Caco-2 (cell line): ENCODE measurements around the gene HPS5. TPM values are rescaled to one million over a fixed set of nuclear protein-coding genes. Genes with fewer than 3 reads are reported as not detected.

Experiments used
- BruUV-seq: library from RNA; stranded (reverse); fragments of 400-500 nt; replicated peaks from 2 replicates; lab custom pipeline; 2021; lab: Mats Ljungman, UMichigan
- CTCF ChIA-PET: fragments of 300-600 bp; sonication (Branson Sonifier 250); formaldehyde crosslinking; loops from one replicate; lab custom pipeline; 2022; ENCODE audit warnings: antibody characterized with exemption; lab: Charles Lee
- POLR2A ChIA-PET: fragments of 300-600 bp; sonication (Branson Sonifier 250); formaldehyde crosslinking; loops from one replicate; lab custom pipeline; 2022; ENCODE audit warnings: antibody characterized with exemption; lab: Charles Lee
- DNase-seq, 2 experiments: peaks; one replicate each; pipeline versions ENCODE4 v3.0.0 to v3.0.0-alpha.2; 2020 to 2022
- H3K27me3 ChIP-seq: replicated peaks from 2 replicates; pipeline ENCODE4 v1.6.0; 2011; ENCODE audit warnings: low read length; ENCODE audit not compliant: control insufficient read depth, insufficient read depth
- H3K36me3 ChIP-seq: 2 replicates; pipeline ENCODE4 v1.5.1; 2011; ENCODE audit warnings: low read length; ENCODE audit not compliant: control insufficient read depth, insufficient read depth
- H3K4me1 ChIP-seq: fragments of 250-450 bp; sonication (Bioruptor Pico); 2 replicates; pipeline ENCODE4 v1.5.1; 2020; ENCODE audit warnings: mild to moderate bottlenecking
- H3K4me3 ChIP-seq: 2 replicates; pipeline ENCODE4 v1.5.1; 2011; ENCODE audit warnings: low read depth, mild to moderate bottlenecking, control low read depth, low read length
- H3K9me3 ChIP-seq: fragments of 250-450 bp; sonication (Bioruptor Pico); 2 replicates; pipeline ENCODE4 v1.5.1; 2020; ENCODE audit warnings: mild to moderate bottlenecking, moderate library complexity
- H3K27ac Mint-ChIP-seq: one replicate; pipeline ENCODE4 v1.8.0; 2022; ENCODE audit warnings: mixed read lengths; ENCODE audit not compliant: unreplicated experiment
- H3K27me3 Mint-ChIP-seq: one replicate; pipeline ENCODE4 v1.8.0; 2022; ENCODE audit warnings: mixed read lengths; ENCODE audit not compliant: insufficient read depth, unreplicated experiment
- H3K36me3 Mint-ChIP-seq: one replicate; pipeline ENCODE4 v1.8.0; 2022; ENCODE audit warnings: mild to moderate bottlenecking, mixed read lengths; ENCODE audit not compliant: insufficient read depth, unreplicated experiment
- H3K4me1 Mint-ChIP-seq: one replicate; pipeline ENCODE4 v1.8.0; 2022; ENCODE audit warnings: low read depth, mixed read lengths; ENCODE audit not compliant: unreplicated experiment
- H3K4me3 Mint-ChIP-seq: one replicate; pipeline ENCODE4 v1.8.0; 2022; ENCODE audit warnings: mild to moderate bottlenecking, moderate library complexity, mixed read lengths; ENCODE audit not compliant: unreplicated experiment
- H3K9me3 Mint-ChIP-seq: one replicate; pipeline ENCODE4 v1.8.0; 2022; ENCODE audit warnings: mixed read lengths; ENCODE audit not compliant: unreplicated experiment
- intact Hi-C: fragments of 100-400 bp; cut with micrococcal nuclease; formaldehyde crosslinking; loops from one replicate; pipeline ENCODE4 v1.10.0; 2022; ENCODE audit not compliant: unreplicated experiment
- total RNA-seq: library from RNA; stranded (reverse); gene quantifications from 2 replicates; pipeline ENCODE4 v1.2.3, GENCODE V29; 2022
- TF ChIP-seq, protein P1 (sequence below), 2 experiments: fragments of 200-600 bp in 1 of 2; IDR thresholded peaks; 1 replicate in 1 of 2; 2 replicates in 1 of 2; pipeline versions ENCODE4 v1.5.1 to v1.8.0; 2011 to 2022; ENCODE audit warnings: antibody characterized with exemption in 1 of 2, control low read depth in 1 of 2, inconsistent platforms in 1 of 2, low read depth in 1 of 2, low read length in 1 of 2, mild to moderate bottlenecking in 1 of 2, moderate library complexity in 1 of 2; ENCODE audit not compliant: insufficient read depth in 1 of 2, severe bottlenecking in 1 of 2, unreplicated experiment in 1 of 2

Gene HPS5
- total RNA-seq, 1 experiment from 2014 or later, result 17.5 TPM

DNA sequence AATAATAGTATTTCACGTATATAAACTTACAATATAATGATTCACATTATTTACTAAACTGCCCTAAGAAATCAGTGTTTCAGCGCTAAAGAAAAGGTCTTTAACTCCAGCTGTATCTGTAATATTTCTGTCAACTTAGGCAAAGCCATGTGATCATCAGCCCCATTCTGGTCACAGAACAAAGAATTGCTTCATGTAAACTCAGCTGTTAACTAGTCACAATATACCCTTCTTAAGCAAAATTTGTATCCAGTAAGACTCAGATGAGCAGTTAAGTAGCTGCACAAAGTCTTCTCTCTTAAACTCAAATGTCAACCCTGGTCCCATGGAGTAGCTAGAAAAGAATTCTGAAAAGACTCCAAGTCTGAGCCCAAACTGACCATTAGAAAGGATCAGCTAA, 26.6 kb downstream of the HPS5 start:
- no TSS peak for BruUV-seq
- POLR2A ChIA-PET, result no interaction called here
- no peaks in the 10 kb centered on the region for H3K9me3 ChIP-seq
- H3K27me3 ChIP-seq, result no peaks in the 10 kb centered on the region
- H3K4me1 ChIP-seq, result no peaks in the 10 kb centered on the region
- TF ChIP-seq, protein P1, sequence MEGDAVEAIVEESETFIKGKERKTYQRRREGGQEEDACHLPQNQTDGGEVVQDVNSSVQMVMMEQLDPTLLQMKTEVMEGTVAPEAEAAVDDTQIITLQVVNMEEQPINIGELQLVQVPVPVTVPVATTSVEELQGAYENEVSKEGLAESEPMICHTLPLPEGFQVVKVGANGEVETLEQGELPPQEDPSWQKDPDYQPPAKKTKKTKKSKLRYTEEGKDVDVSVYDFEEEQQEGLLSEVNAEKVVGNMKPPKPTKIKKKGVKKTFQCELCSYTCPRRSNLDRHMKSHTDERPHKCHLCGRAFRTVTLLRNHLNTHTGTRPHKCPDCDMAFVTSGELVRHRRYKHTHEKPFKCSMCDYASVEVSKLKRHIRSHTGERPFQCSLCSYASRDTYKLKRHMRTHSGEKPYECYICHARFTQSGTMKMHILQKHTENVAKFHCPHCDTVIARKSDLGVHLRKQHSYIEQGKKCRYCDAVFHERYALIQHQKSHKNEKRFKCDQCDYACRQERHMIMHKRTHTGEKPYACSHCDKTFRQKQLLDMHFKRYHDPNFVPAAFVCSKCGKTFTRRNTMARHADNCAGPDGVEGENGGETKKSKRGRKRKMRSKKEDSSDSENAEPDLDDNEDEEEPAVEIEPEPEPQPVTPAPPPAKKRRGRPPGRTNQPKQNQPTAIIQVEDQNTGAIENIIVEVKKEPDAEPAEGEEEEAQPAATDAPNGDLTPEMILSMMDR (IDR thresholded peaks at IDR 0.05; ENCODE audit: insufficient read depth in 1 of 2, low read depth in 1 of 2, low read length in 1 of 2, severe bottlenecking in 1 of 2, unreplicated experiment in 1 of 2), result no peak
- CTCF ChIA-PET, result no interaction called here
- intact Hi-C loops, result no loop called here
- H3K4me1 Mint-ChIP-seq, result no peaks in the 10 kb centered on the region
- peaks cover 59% of the 10 kb centered on the region for H3K36me3 Mint-ChIP-seq
- peaks cover 1% of the 10 kb centered on the region; the same call in 1 of the 2 replicates for H3K36me3 ChIP-seq
- H3K4me3 Mint-ChIP-seq, result no peak overlapping the region
- no peak for DNase-seq
- no peaks in the 10 kb centered on the region for H3K9me3 Mint-ChIP-seq
- no peak overlapping the region for H3K27ac Mint-ChIP-seq
- no peak overlapping the region for H3K4me3 ChIP-seq
- no peaks in the 10 kb centered on the region for H3K27me3 Mint-ChIP-seq

DNA sequence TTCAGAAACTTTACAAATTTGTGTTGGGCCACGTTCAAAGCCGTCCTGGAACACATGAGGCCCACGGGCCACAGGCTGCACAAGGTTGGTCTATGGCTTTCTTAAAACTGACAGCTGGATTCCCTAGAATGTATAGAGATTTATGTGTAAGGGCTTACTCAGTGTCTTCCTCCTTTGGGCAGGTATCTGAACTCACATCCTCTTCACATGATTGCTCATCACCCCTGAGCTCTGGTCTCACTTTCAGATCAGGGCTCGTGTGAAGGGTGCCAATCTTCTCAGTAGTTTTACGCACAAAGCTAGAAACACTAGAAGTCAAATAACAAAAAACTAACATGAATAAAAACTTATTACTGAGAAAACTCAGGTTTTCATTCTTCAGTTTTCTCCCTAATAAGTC, 27.1 kb downstream of the HPS5 start:
- no peaks in the 10 kb centered on the region for H3K9me3 ChIP-seq
- H3K27me3 ChIP-seq, result no peaks in the 10 kb centered on the region
- no peaks in the 10 kb centered on the region for H3K4me1 Mint-ChIP-seq
- H3K36me3 ChIP-seq, result peaks cover 1% of the 10 kb centered on the region; the same call in 1 of the 2 replicates
- intact Hi-C loops, result no loop called here
- H3K9me3 Mint-ChIP-seq, result no peaks in the 10 kb centered on the region
- peaks cover 59% of the 10 kb centered on the region for H3K36me3 Mint-ChIP-seq
- no peaks in the 10 kb centered on the region for H3K4me1 ChIP-seq
- no peak for DNase-seq
- no peak overlapping the region for H3K27ac Mint-ChIP-seq
- H3K4me3 Mint-ChIP-seq, result no peak overlapping the region
- no TSS peak for BruUV-seq
- TF ChIP-seq, protein P1 (IDR thresholded peaks at IDR 0.05; ENCODE audit: insufficient read depth in 1 of 2, low read depth in 1 of 2, low read length in 1 of 2, severe bottlenecking in 1 of 2, unreplicated experiment in 1 of 2), result no peak
- POLR2A ChIA-PET, result no interaction called here
- CTCF ChIA-PET, result no interaction called here
- H3K27me3 Mint-ChIP-seq, result no peaks in the 10 kb centered on the region
- no peak overlapping the region for H3K4me3 ChIP-seq

DNA sequence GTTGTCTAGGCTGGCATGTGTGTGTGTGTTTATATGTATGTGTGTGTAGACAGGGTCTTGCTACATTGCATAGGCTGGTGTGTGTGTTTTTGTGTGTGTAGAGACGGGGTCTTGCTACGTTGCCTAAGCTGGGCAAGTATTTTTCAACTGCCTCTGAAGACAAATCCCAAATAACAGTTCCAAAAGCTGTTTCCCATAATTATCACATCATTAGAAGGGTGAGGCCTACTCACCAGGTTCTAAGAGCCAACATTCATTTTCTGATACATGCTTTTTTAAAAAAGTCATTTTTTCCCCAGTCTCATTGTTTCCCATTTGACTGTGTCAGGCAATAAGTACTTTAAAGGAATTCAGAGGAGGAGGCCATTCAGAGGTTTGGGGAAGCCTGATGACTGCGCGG, 33.0 kb downstream of the HPS5 start:
- DNase-seq, result no peak
- BruUV-seq, result no TSS peak
- no peak overlapping the region for H3K27ac Mint-ChIP-seq
- no peaks in the 10 kb centered on the region for H3K9me3 ChIP-seq
- CTCF ChIA-PET, result no interaction called here
- H3K9me3 Mint-ChIP-seq, result no peaks in the 10 kb centered on the region
- H3K4me1 ChIP-seq, result no peaks in the 10 kb centered on the region
- no peaks in the 10 kb centered on the region for H3K27me3 Mint-ChIP-seq
- TF ChIP-seq, protein P1 (IDR thresholded peaks at IDR 0.05; ENCODE audit: insufficient read depth in 1 of 2, low read depth in 1 of 2, low read length in 1 of 2, severe bottlenecking in 1 of 2, unreplicated experiment in 1 of 2), result no peak
- POLR2A ChIA-PET, result no interaction called here
- H3K36me3 Mint-ChIP-seq, result peaks cover 50% of the 10 kb centered on the region
- intact Hi-C loops, result no loop called here
- peaks cover 1% of the 10 kb centered on the region; the same call in 1 of the 2 replicates for H3K36me3 ChIP-seq
- H3K27me3 ChIP-seq, result no peaks in the 10 kb centered on the region
- no peak overlapping the region for H3K4me3 ChIP-seq
- H3K4me1 Mint-ChIP-seq, result no peaks in the 10 kb centered on the region
- no peak overlapping the region for H3K4me3 Mint-ChIP-seq
